GM12878 (cell line): ENCODE measurements around the gene PITRM1. TPM values are rescaled to one million over a fixed set of nuclear protein-coding genes. Genes with fewer than 3 reads are reported as not detected.
A peak's percentile ranks its signal among the peaks of the same experiment; 100 is the strongest.

Experiments
- ATAC-seq: fragments of 200-7000 bp; cut with Tn5 transposase; 3 replicates; pipeline ENCODE4 v1.9.1; 2020; ENCODE audit warnings: mild to moderate bottlenecking, moderate library complexity
- BruUV-seq: library from RNA; stranded (reverse); fragments of 400-500 nt; replicated peaks from 2 replicates; lab custom pipeline; 2021; lab: Mats Ljungman, UMichigan
- CTCF ChIA-PET: fragments of 300-600 bp; sonication (Branson Sonifier 250); formaldehyde crosslinking; extraction: SDS; loops from one replicate; lab custom pipeline; 2021; ENCODE audit warnings: inconsistent platforms; lab: Yijun Ruan, JAX
- POLR2A ChIA-PET: fragments of 350-600 bp; formaldehyde crosslinking; extraction: SDS; loops from one replicate; lab custom pipeline; 2021; ENCODE audit warnings: inconsistent platforms; lab: Charles Lee
- RAD21 ChIA-PET: fragments of 300-600 bp; sonication (Branson Sonifier 250); formaldehyde crosslinking; loops from one replicate; lab custom pipeline; 2023; ENCODE audit warnings: antibody characterized with exemption; ENCODE audit not compliant: unreplicated experiment; lab: Charles Lee
- SMC1A ChIA-PET: fragments of 300-600 bp; sonication (Branson Sonifier 250); formaldehyde crosslinking; loops from one replicate; lab custom pipeline; 2023; ENCODE audit not compliant: unreplicated experiment, uncharacterized antibody; lab: Charles Lee
- DNase-seq: peaks from one replicate; pipeline ENCODE4 v3.0.0-alpha.2; 2011; ENCODE audit warnings: low read depth, low spot score
- FAIRE-seq: peaks from 3 replicates; lab custom pipeline; 2011; peaks lifted over from hg19 to GRCh38; lab: Jason Lieb, UNC
- H2AFZ ChIP-seq: 2 replicates; pipeline ENCODE4 v1.6.0; 2011; ENCODE audit warnings: low read depth, low read length, control low read depth; ENCODE audit not compliant: control insufficient read depth
- H3K27ac ChIP-seq: 2 replicates; pipeline ENCODE4 v1.5.1; 2011; ENCODE audit warnings: control low read depth; ENCODE audit not compliant: control insufficient read depth, insufficient read depth
- H3K27me3 ChIP-seq, 2 experiments: replicated peaks in 1 of 2; 2 replicates each; pipeline versions ENCODE4 v1.6.0 to v1.6.1; 2011; ENCODE audit warnings: low read length in 1 of 2; ENCODE audit not compliant: control insufficient read depth in 2 of 2, insufficient read depth in 2 of 2
- H3K36me3 ChIP-seq, 2 experiments: 2 replicates each; pipeline ENCODE4 v1.5.1; 2011; ENCODE audit warnings: low read length in 1 of 2; ENCODE audit not compliant: control insufficient read depth in 2 of 2, insufficient read depth in 2 of 2
- H3K4me1 ChIP-seq: 2 replicates; pipeline ENCODE4 v1.6.1; 2011; ENCODE audit warnings: mild to moderate bottlenecking, low read length, moderate library complexity, mixed read lengths; ENCODE audit not compliant: control insufficient read depth, insufficient read depth
- H3K4me2 ChIP-seq: 2 replicates; pipeline ENCODE4 v1.6.0; 2011; ENCODE audit warnings: control low read depth; ENCODE audit not compliant: control insufficient read depth, insufficient read depth
- H3K4me3 ChIP-seq: fragments of 200-600 bp; sonication (generic); 2 replicates; pipeline ENCODE4 v1.5.1; 2016
- H3K79me2 ChIP-seq: 2 replicates; pipeline ENCODE4 v1.6.0; 2011; ENCODE audit warnings: low read length; ENCODE audit not compliant: control insufficient read depth, insufficient read depth
- H3K9ac ChIP-seq: 2 replicates; pipeline ENCODE4 v1.8.0; 2011; ENCODE audit warnings: low read length, control low read depth, mixed read lengths; ENCODE audit not compliant: control insufficient read depth, insufficient read depth
- H3K9me3 ChIP-seq: replicated peaks from 3 replicates; pipeline ENCODE4 v1.5.1; 2011; ENCODE audit warnings: mild to moderate bottlenecking, low read length; ENCODE audit not compliant: control insufficient read depth, insufficient read depth
- H4K20me1 ChIP-seq: 2 replicates; pipeline ENCODE4 v1.6.0; 2011; ENCODE audit not compliant: control insufficient read depth, insufficient read depth
- CHD1 ChIP-seq: IDR thresholded peaks from 2 replicates; pipeline ENCODE4 v1.6.1; 2012; ENCODE audit warnings: low read depth, low read length, improper control_type of control experiment
- HDAC6 ChIP-seq: fragments of 200-600 bp; sonication (generic); IDR thresholded peaks from one replicate; pipeline ENCODE4 v1.8.0; 2017; ENCODE audit warnings: antibody characterized with exemption; ENCODE audit not compliant: unreplicated experiment
- JUNB ChIP-seq: IDR thresholded peaks from 2 replicates; pipeline ENCODE4 v1.6.1; 2016; ENCODE audit warnings: antibody characterized with exemption, mild to moderate bottlenecking
- MTA2 ChIP-seq: fragments of 450-650 bp; IDR thresholded peaks from 2 replicates; pipeline ENCODE4 v1.6.1; 2016; ENCODE audit warnings: low read depth, mild to moderate bottlenecking, moderate library complexity
- RAD21 ChIP-seq: IDR thresholded peaks from 2 replicates; pipeline ENCODE4 v1.6.1; 2011; ENCODE audit warnings: mild to moderate bottlenecking, low read depth, low read length, moderate library complexity; ENCODE audit not compliant: insufficient read depth
- SIN3A ChIP-seq: IDR thresholded peaks from 2 replicates; pipeline ENCODE4 v1.6.1; 2012; ENCODE audit warnings: low read depth, low read length, improper control_type of control experiment
- SMAD1 ChIP-seq: fragments of 450-650 bp; IDR thresholded peaks from 2 replicates; pipeline ENCODE4 v1.6.1; 2018; ENCODE audit warnings: mild to moderate bottlenecking, low read depth; ENCODE audit not compliant: partially characterized antibody
- SMARCA5 ChIP-seq: fragments of 450-650 bp; IDR thresholded peaks from 2 replicates; pipeline ENCODE4 v1.6.1; 2017; ENCODE audit warnings: mild to moderate bottlenecking
- STAT3 ChIP-seq: IDR thresholded peaks from 2 replicates; pipeline ENCODE4 v1.6.1; 2011; ENCODE audit warnings: low read depth, low read length, improper control_type of control experiment
- SUPT20H ChIP-seq: IDR thresholded peaks from 2 replicates; pipeline ENCODE4 v1.6.1; 2011; ENCODE audit warnings: low read depth, mild to moderate bottlenecking, low read length, moderate library complexity, borderline replicate concordance; ENCODE audit not compliant: control insufficient read depth
- TCF12 ChIP-seq: IDR thresholded peaks from 2 replicates; pipeline ENCODE4 v1.6.1; 2011; ENCODE audit warnings: low read depth, mild to moderate bottlenecking, low read length
- ZNF384 ChIP-seq: IDR thresholded peaks from 2 replicates; pipeline ENCODE4 v1.6.1; 2012; ENCODE audit warnings: low read depth, mild to moderate bottlenecking, low read length, improper control_type of control experiment, borderline replicate concordance
- ZNF622 ChIP-seq: fragments of 450-650 bp; IDR thresholded peaks from 2 replicates; pipeline ENCODE4 v1.6.1; 2017; ENCODE audit warnings: mild to moderate bottlenecking, inconsistent platforms
- WGBS: methylation state at CpG from one replicate; pipeline ENCODE4 v1.1.6; 2016; ENCODE audit warnings: low lambda C conversion rate; ENCODE audit not compliant: insufficient replicate concordance, insufficient coverage; ENCODE audit errors: missing lambda C conversion rate; 5-methylcytosine and 5-hydroxymethylcytosine counted together
- in situ Hi-C: fragments of 300-500 bp; cut with MboI; formaldehyde crosslinking; loops from 9 replicates; pipeline ENCODE4 v1.14.3; 2018; ENCODE audit warnings: mixed read lengths
- intact Hi-C: fragments of 100-400 bp; cut with micrococcal nuclease; formaldehyde crosslinking; loops from one replicate; pipeline ENCODE4 v1.14.2; 2022; ENCODE audit not compliant: unreplicated experiment
- polyA plus RNA-seq, 11 experiments: library from polyadenylated mRNA; depleted of rRNA in 4 of 11; unstranded in 6 of 11; stranded (reverse) in 5 of 11; fragments of >200 nt; fragmentation: Nextera tagmentation in 4 of 11; fragmentation: Illumina TruSeq in 1 of 11; extraction: Ambion mirVana in 4 of 11; extraction: Trizol in 1 of 11; gene quantifications; 1 replicate in 1 of 11; 2 replicates in 10 of 11; pipeline versions ENCODE4 v1.2.1 to v1.2.3, GENCODE V29; 2011 to 2016; ENCODE audit warnings: inconsistent platforms in 2 of 11, missing spikeins in 2 of 11, low read depth in 1 of 11
- total RNA-seq, 4 experiments: library from RNA; depleted of rRNA in 3 of 4; stranded (reverse); fragments of >200 nt in 3 of 4; fragmentation: Illumina TruSeq in 1 of 4; extraction: Trizol in 1 of 4; gene quantifications; 2 replicates each; pipeline versions ENCODE4 v1.2.1 to v1.2.3, GENCODE V29; 2013 to 2021

The PITRM1 gene
- total and polyA plus RNA-seq, 10 of the 15 experiments (the other 5 are each of a cell fraction or from before 2014, with no cell fraction given), result 15.5 to 53.0 (median 45.0) TPM

GRCh38 chr10:3169673-3170072 is 2.9 kb downstream of the PITRM1 start:
- Histone ChIP-seq H2AFZ (no peak overlapping the region), H3K9me3 (no peaks in the 10 kb centered on the region; the same call in 2 of the 3 replicates), H3K9ac (no peak overlapping the region), H3K79me2 (peaks cover 11% of the 10 kb centered on the region), H4K20me1 (no peaks in the 10 kb centered on the region), H3K4me2 (peak overlapping the region; percentile 34; the same call in 1 of the 2 replicates), H3K27ac (no peak overlapping the region), H3K4me1 (peaks cover 5% of the 10 kb centered on the region), H3K4me3 (no peak overlapping the region), H3K36me3 (peaks cover 8 to 26% of the 10 kb centered on the region in 2 experiments), H3K27me3 (no peaks in the 10 kb centered on the region)
- no TSS peak for BruUV-seq
- no peak for TF ChIP-seq TCF12
- TF ChIP-seq ZNF622, result no peak
- no peak for TF ChIP-seq STAT3
- TF ChIP-seq ZNF384, result no peak
- TF ChIP-seq SIN3A, result no peak
- no peak for TF ChIP-seq RAD21
- no peak for TF ChIP-seq HDAC6
- TF ChIP-seq SMAD1, result no peak
- no peak for TF ChIP-seq SUPT20H
- no peak for TF ChIP-seq CHD1
- no peak for TF ChIP-seq MTA2
- no peak for TF ChIP-seq SMARCA5
- TF ChIP-seq JUNB, result no peak
- SMC1A ChIA-PET, result no interaction called here
- in situ Hi-C loops (no loop called here), intact Hi-C loops (no loop called here)
- DNase-seq (no peak), FAIRE-seq (no peak), ATAC-seq (no peak)
- POLR2A ChIA-PET, result no interaction called here
- RAD21 ChIA-PET, result no interaction called here
- CTCF ChIA-PET, result interaction anchor here (1.3 kb wide), 1 partner anchor 11 kb away, joined by 4 read pairs; no protein-coding TSS in a partner anchor
- 90% methylated on average over 10 of the region's 10 CpGs for WGBS
